Measurements from ENCODE around the gene AMPD1. TPM values are rescaled to one million over a fixed set of nuclear protein-coding genes. Genes with fewer than 3 reads are reported as not detected.

AMPD1 gene
- total and polyA plus RNA-seq, 2 experiments from 2014 or later: not detected

DNA sequence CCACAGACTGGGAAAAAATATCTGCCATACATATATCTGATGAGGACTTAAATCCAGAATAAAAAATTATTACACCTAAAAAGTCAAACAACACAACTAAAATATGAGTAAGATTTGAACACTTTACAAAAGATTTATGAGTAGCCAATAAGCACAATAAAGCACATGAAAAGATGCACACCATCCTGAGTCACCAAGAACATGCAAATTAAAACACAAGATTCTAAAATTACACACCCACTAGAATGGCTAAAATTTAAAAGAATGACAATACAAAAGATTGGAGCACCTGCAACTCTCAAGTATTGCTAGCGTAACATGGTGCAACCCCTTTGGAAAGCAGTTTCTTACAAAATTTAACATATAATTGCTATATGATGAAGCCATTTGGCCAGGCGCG is 56.4 kb downstream of the AMPD1 start:
- no peak for DNase-seq (ENCODE audit: low read depth in 1 of 2, low spot score in 1 of 2)
- H3K9me3 ChIP-seq (ENCODE audit: low read depth): no peaks in the 10 kb centered on the region
- no peaks in the 10 kb centered on the region for H3K36me3 ChIP-seq
- H3K27me3 ChIP-seq: no peaks in the 10 kb centered on the region
- no peak overlapping the region for H3K27ac ChIP-seq
- TF ChIP-seq, protein P1, sequence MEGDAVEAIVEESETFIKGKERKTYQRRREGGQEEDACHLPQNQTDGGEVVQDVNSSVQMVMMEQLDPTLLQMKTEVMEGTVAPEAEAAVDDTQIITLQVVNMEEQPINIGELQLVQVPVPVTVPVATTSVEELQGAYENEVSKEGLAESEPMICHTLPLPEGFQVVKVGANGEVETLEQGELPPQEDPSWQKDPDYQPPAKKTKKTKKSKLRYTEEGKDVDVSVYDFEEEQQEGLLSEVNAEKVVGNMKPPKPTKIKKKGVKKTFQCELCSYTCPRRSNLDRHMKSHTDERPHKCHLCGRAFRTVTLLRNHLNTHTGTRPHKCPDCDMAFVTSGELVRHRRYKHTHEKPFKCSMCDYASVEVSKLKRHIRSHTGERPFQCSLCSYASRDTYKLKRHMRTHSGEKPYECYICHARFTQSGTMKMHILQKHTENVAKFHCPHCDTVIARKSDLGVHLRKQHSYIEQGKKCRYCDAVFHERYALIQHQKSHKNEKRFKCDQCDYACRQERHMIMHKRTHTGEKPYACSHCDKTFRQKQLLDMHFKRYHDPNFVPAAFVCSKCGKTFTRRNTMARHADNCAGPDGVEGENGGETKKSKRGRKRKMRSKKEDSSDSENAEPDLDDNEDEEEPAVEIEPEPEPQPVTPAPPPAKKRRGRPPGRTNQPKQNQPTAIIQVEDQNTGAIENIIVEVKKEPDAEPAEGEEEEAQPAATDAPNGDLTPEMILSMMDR (IDR thresholded peaks at IDR 0.05; ENCODE audit: low read depth, low read length): no peak
- no peak overlapping the region for H3K4me3 ChIP-seq
- no peaks in the 10 kb centered on the region for H3K4me1 ChIP-seq (ENCODE audit: low read depth)

DNA sequence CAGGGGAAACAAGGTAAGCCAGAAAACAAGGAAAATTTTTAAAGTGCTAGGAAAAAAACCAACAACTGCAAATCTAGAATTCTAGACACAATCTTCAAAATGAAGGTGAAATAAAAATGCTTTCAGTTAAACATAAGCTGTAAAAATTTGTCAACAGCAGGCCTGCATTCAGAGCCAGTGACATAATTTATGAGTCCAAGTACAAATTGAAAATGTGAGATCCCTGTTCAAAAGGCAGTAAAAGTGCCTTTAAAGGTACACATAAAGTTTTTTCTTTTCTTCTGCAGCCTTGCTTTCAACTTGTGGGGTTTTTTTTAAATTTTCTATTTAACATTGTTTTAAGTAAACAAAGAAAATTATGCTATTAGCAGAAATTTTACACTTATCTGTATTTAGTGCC is 62.9 kb downstream of the AMPD1 start:
- Histone ChIP-seq H3K36me3 (no peaks in the 10 kb centered on the region), H3K9me3 (ENCODE audit: low read depth) (no peaks in the 10 kb centered on the region), H3K4me1 (ENCODE audit: low read depth) (no peaks in the 10 kb centered on the region), H3K27ac (no peak overlapping the region), H3K27me3 (no peaks in the 10 kb centered on the region), H3K4me3 (no peak overlapping the region)
- DNase-seq (ENCODE audit: low read depth in 1 of 2, low spot score in 1 of 2): no peak
- TF ChIP-seq, protein P1 (IDR thresholded peaks at IDR 0.05; ENCODE audit: low read depth, low read length): no peak

DNA sequence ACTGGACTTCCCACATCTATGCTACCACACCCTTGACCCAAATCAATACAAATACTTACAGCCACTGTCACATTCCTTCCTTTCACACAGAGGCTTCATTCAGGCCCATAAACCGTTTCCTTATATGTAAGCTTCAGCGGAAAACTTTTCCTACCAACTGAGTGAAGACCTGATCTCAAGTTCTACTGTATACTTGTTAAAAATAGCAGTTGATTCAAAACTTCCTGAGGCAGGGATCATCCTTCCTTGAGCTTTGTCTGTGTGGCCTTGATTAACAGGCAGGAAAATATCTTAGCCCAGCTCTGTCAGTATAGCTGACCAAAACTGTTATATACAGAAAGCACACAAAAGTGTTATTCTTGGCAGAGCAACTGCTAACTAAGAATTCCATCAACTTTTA is 68.2 kb downstream of the AMPD1 start:
- Histone ChIP-seq H3K4me3 (no peak overlapping the region), H3K9me3 (ENCODE audit: low read depth) (no peaks in the 10 kb centered on the region), H3K36me3 (no peaks in the 10 kb centered on the region), H3K27me3 (no peaks in the 10 kb centered on the region), H3K27ac (no peak overlapping the region), H3K4me1 (ENCODE audit: low read depth) (no peaks in the 10 kb centered on the region)
- TF ChIP-seq, protein P1 (IDR thresholded peaks at IDR 0.05; ENCODE audit: low read depth, low read length): no peak
- no peak for DNase-seq (ENCODE audit: low read depth in 1 of 2, low spot score in 1 of 2)

DNA sequence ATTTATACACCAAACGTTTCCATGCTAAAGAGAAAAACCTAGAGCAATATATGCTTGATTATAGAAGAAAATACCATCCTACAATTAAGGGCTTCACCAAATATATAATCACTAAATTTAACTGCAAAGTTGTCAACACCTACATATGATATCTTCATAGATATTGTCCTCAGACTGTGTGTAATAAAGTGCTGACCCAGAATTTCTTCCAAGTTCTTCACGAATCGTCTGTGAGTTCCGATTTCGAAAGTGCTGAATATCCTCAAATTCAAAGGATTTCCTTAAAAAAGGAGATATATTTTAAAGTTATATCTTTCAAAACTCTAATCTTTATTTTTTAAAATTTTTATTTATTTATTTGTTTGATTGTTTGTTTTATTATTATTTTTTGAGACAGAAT is 72.0 kb downstream of the AMPD1 start:
- TF ChIP-seq, protein P1 (IDR thresholded peaks at IDR 0.05; ENCODE audit: low read depth, low read length): no peak

More for the DNA sequence above, 72.0 kb downstream of the AMPD1 start:
- no peaks in the 10 kb centered on the region for H3K36me3 ChIP-seq
- H3K4me3 ChIP-seq: no peak overlapping the region
- H3K27me3 ChIP-seq: no peaks in the 10 kb centered on the region
- no peaks in the 10 kb centered on the region for H3K4me1 ChIP-seq (ENCODE audit: low read depth)
- H3K9me3 ChIP-seq (ENCODE audit: low read depth): no peaks in the 10 kb centered on the region
- no peak overlapping the region for H3K27ac ChIP-seq
- DNase-seq (ENCODE audit: low read depth in 1 of 2, low spot score in 1 of 2): no peak

Other genes starting within 250 kb of the AMPD1 start
- 28.8 and 40.8 TPM in 2 replicates for gene TRIM33, start 184.3 kb downstream of the AMPD1 start, total RNA-seq
- gene TRIM33, start 184.3 kb downstream of the AMPD1 start, polyA plus RNA-seq: 32.2 and 44.3 TPM in 2 replicates
- gene BCAS2, start 113.9 kb downstream of the AMPD1 start, total RNA-seq: 26.2 and 43.7 TPM in 2 replicates
- 66.1 and 71.5 TPM in 2 replicates for gene BCAS2, start 113.9 kb downstream of the AMPD1 start, polyA plus RNA-seq
- 1.8 TPM in 2 replicates for gene DENND2C, start 25.5 kb downstream of the AMPD1 start, total RNA-seq
- gene DENND2C, start 25.5 kb downstream of the AMPD1 start, polyA plus RNA-seq: 1.1 and 2.1 TPM in 2 replicates
- 31.9 and 34.4 TPM in 2 replicates for gene NRAS, start 21.2 kb upstream of the AMPD1 start, total RNA-seq
- gene NRAS, start 21.2 kb upstream of the AMPD1 start, polyA plus RNA-seq: 29.2 and 30.0 TPM in 2 replicates
- gene CSDE1, start 62.4 kb upstream of the AMPD1 start, total RNA-seq: 512 and 569 TPM in 2 replicates
- 190 and 254 TPM in 2 replicates for gene CSDE1, start 62.4 kb upstream of the AMPD1 start, polyA plus RNA-seq
- gene SIKE1, start 85.1 kb upstream of the AMPD1 start, total RNA-seq: 91.9 and 116 TPM in 2 replicates
- 64.0 and 82.6 TPM in 2 replicates for gene SIKE1, start 85.1 kb upstream of the AMPD1 start, polyA plus RNA-seq
- not detected in 2 replicates for gene SYCP1, start 159.3 kb upstream of the AMPD1 start, total RNA-seq
- not detected in 2 replicates for gene SYCP1, start 159.3 kb upstream of the AMPD1 start, polyA plus RNA-seq